ENCODE measurements around the gene SLC2A4RG. TPM values are rescaled to one million over a fixed set of nuclear protein-coding genes. Genes with fewer than 3 reads are reported as not detected.

Gene SLC2A4RG
- total RNA-seq, 1 donor: 24.2 TPM

- no peak for DNase-seq (ENCODE audit: low read depth)
- H3K4me3 ChIP-seq (ENCODE audit: low read depth, low read length): no peak overlapping the region
- TF ChIP-seq CTCF (IDR thresholded peaks at IDR 0.05; ENCODE audit: insufficient read depth, low read depth, low read length): no peak
These were observed 9.3 kb downstream of the SLC2A4RG start for GRCh38 chr20:63748934-63749270.

GRCh38 chr20:63749597-63750508, 10.3 kb downstream of the SLC2A4RG start:
- H3K4me3 ChIP-seq (ENCODE audit: low read depth, low read length): no peak overlapping the region
- no peak for TF ChIP-seq CTCF (IDR thresholded peaks at IDR 0.05; ENCODE audit: insufficient read depth, low read depth, low read length)
- no peak for DNase-seq (ENCODE audit: low read depth)

DNA sequence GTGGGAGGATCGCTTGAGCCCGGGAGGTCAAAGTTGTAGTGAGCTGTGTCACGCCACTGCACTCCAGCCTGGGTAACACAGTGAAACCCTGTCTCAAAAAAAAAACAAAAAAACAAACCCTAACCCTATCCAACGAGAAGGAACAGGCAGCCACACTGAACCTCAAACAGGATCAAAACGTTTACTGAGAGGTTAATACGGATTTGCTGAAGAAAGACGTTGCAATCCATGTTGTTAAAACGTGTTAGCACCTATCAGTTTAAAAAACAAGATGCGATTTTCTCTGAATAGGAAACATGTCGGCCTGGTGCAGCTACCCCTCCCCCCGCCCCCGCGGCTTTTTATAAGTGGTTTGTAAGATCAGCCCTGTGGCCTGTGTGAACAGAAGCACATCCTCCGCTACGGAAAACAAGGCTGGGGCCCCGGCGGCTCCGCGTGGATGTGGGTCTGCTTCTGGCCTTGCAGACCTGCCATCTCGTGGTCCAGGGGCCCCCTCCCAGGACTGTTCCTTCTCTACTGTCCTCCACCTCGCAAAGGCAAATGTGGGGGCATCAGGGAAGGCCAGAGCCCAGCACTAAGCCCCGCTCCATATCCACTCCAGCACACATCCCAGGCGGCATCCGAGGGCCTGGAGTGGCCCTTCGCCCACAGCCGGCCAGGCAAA, 11.4 kb downstream of the SLC2A4RG start:
- TF ChIP-seq CTCF (IDR thresholded peaks at IDR 0.05; ENCODE audit: insufficient read depth, low read depth, low read length): no peak
- no peak overlapping the region for H3K4me3 ChIP-seq (ENCODE audit: low read depth, low read length)
- no peak for DNase-seq (ENCODE audit: low read depth)

- H3K4me3 ChIP-seq (ENCODE audit: low read depth, low read length): no peak overlapping the region
- TF ChIP-seq CTCF (IDR thresholded peaks at IDR 0.05; ENCODE audit: insufficient read depth, low read depth, low read length): no peak
- DNase-seq (ENCODE audit: low read depth): no peak
These were observed 12.1 kb downstream of the SLC2A4RG start for GRCh38 chr20:63751471-63752271.

- DNase-seq (ENCODE audit: low read depth): no peak
- TF ChIP-seq CTCF (IDR thresholded peaks at IDR 0.05; ENCODE audit: insufficient read depth, low read depth, low read length): no peak
These were observed 13.0 kb downstream of the SLC2A4RG start for GRCh38 chr20:63752411-63753101.

DNA sequence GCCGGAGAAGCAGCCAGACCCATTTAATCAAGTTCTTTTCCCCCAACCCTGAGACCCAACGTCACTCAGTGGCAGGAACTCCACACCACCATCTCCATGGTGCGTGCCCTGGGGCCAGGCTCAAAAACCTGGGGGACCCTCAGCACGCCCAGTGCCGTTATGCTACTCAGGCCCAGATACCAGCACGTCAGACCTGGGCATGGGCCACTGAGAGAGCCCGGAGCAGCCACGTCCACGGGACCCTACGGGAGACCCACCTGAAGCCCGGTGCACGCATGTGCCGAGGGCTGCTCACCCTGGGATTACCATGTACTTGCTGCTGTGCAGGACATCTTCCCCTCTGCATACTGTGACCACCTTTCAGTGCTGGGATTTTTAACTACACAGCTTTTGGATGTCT, 13.8 kb downstream of the SLC2A4RG start:
- no peak for TF ChIP-seq CTCF (IDR thresholded peaks at IDR 0.05; ENCODE audit: insufficient read depth, low read depth, low read length)

More at GRCh38 chr20:63752411-63753101, 13.0 kb downstream of the SLC2A4RG start:
- no peak overlapping the region for H3K4me3 ChIP-seq (ENCODE audit: low read depth, low read length)

More for the DNA sequence above, 13.8 kb downstream of the SLC2A4RG start:
- no peak for DNase-seq (ENCODE audit: low read depth)
- H3K4me3 ChIP-seq (ENCODE audit: low read depth, low read length): no peak overlapping the region
